ENCODE measurements around the gene GMDS.

- TF ChIP-seq CTCF (IDR thresholded peaks at IDR 0.05 in 4 of 5, conservative IDR thresholded peaks at IDR 0.05 in 1 of 5) = no peak
- no peak for TF ChIP-seq POLR2A (IDR thresholded peaks at IDR 0.05)
Observed at GRCh38 chr6:1735239-1735803, 510.1 kb downstream of the GMDS start.

Measured in gastrocnemius medialis (tissue), 4 donors.